HG02870 (cell line): Measurements from ENCODE around the gene MSI2.

ENCODE experiments used
- ATAC-seq: cut with Tn5 transposase; IDR thresholded peaks from one replicate; pipeline ENCODE4 v1.9.1; 2021; ENCODE audit warnings: mild to moderate bottlenecking, moderate library complexity; ENCODE audit not compliant: unreplicated experiment

Gene MSI2

GRCh38 chr17:57406981-57407286 is 150.6 kb downstream of the MSI2 start:
- no peak for ATAC-seq

GRCh38 chr17:57407287-57408070 is 151.2 kb downstream of the MSI2 start:
- ATAC-seq: no peak

- ATAC-seq: peak; percentile 71
These were observed 151.9 kb downstream of the MSI2 start for GRCh38 chr17:57408071-57408811.

GRCh38 chr17:57410169-57410568 is 153.8 kb downstream of the MSI2 start:
- ATAC-seq: no peak

GRCh38 chr17:57412520-57413096 is 156.3 kb downstream of the MSI2 start:
- no peak for ATAC-seq

- no peak for ATAC-seq
These were observed 157.7 kb downstream of the MSI2 start for GRCh38 chr17:57413848-57414651.

- ATAC-seq: no peak
These were observed 159.5 kb downstream of the MSI2 start for GRCh38 chr17:57415751-57416207.

- no peak for ATAC-seq
These were observed 160.0 kb downstream of the MSI2 start for GRCh38 chr17:57416369-57416768.

GRCh38 chr17:57417956-57418355 is 161.6 kb downstream of the MSI2 start:
- no peak for ATAC-seq

- ATAC-seq: no peak
These were observed 162.3 kb downstream of the MSI2 start for GRCh38 chr17:57418463-57419246.

GRCh38 chr17:57419940-57420550 is 163.7 kb downstream of the MSI2 start:
- no peak for ATAC-seq

GRCh38 chr17:57420734-57421717 is 164.7 kb downstream of the MSI2 start:
- ATAC-seq: no peak

- ATAC-seq: peak; percentile 59
These were observed 166.3 kb downstream of the MSI2 start for GRCh38 chr17:57422574-57423164.

- ATAC-seq: no peak
These were observed 167.2 kb downstream of the MSI2 start for GRCh38 chr17:57423541-57423940.

- no peak for ATAC-seq
These were observed 167.9 kb downstream of the MSI2 start for GRCh38 chr17:57424273-57424672.

GRCh38 chr17:57424777-57425188 is 168.5 kb downstream of the MSI2 start:
- ATAC-seq: no peak

GRCh38 chr17:57425431-57425830 is 169.1 kb downstream of the MSI2 start:
- ATAC-seq: no peak
